ENCODE measurements around the gene SMC3. TPM values are rescaled to one million over a fixed set of nuclear protein-coding genes. Genes with fewer than 3 reads are reported as not detected.
A peak's percentile ranks its signal among the peaks of the same experiment; 100 is the strongest.

SMC3 gene
- total and polyA plus RNA-seq, 12 donors: 10.0 to 38.8 (median 21.5) TPM

DNA sequence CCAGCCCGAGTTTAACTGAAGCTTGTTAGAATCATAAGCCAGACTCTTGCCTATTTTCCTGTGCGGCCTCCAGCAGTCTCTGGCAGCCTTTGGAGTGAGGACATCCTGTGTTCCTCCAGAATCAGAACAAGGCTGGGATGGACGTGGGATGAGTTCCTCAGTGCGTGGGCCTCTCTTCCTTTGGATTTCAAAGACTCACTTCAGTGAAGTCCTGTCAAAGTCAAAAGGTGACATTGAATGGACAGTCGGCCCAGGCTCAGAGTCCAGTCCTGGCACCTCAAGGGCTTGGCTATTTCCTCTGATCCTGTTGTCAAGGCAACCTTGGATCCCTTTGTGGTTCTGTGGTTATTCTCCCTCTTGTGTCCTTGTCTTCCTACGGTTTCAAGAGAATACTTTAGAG, 21.4 kb upstream of the SMC3 start:
- no peak overlapping the region for H3K4me3 ChIP-seq
- no peaks in the 10 kb centered on the region for H3K36me3 ChIP-seq (replicated peaks in 1 of 2)
- no peak for TF ChIP-seq POLR2A (IDR thresholded peaks at IDR 0.05)
- intact Hi-C loops (cut with DNase I): loop anchor here in 1 of 2 donors (2.0 to 5.0 kb wide), 2 partner anchors 191 to 234 kb away; no protein-coding TSS in a partner anchor
- 51 to 68% (median 62%) methylated on average over 6 of the region's 6 CpGs for WGBS, 4 donors
- no peaks in the 10 kb centered on the region for H3K4me1 ChIP-seq (replicated peaks in 1 of 2)
- H3K27me3 ChIP-seq: peaks cover 3% of the 10 kb centered on the region
- H3K27ac ChIP-seq: peak overlapping the region in 1 of 5 donors; percentile 2
- DNase-seq: peak in 2 of 7 donors; percentile 28 to 38
- H3K9me3 ChIP-seq (replicated peaks in 1 of 3): no peaks in the 10 kb centered on the region

DNA sequence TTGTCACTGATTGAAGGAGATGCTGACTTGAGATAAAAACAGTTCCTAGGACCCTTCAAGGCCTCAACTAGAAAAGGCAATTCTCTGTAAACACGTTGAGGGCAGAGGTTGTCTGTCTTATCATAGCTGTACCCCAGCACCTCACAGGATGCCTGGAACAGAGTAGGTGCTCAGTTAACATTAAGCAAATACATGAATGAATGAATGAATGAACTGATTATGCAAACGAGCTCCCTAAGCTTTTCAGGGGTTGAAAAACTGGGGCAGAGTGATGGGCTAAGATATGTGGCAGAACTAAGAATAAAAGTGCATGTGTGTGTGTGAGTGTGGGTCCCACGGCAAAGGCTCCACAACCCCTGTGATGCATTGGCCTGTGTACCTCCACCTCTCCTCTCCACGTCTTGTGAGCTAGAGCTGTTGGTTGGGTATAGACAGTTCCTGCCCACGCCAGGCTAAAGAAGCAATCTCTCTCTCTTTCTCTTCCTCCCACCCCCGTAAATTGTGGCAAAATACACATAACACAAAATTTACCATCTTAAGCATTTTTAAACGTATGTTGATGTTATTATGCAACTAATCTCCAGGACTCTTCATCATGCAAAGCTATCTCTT, 20.9 kb upstream of the SMC3 start:
- H3K9me3 ChIP-seq (replicated peaks in 1 of 3): no peaks in the 10 kb centered on the region
- peak overlapping the region in 1 of 5 donors; percentile 6 for H3K27ac ChIP-seq
- H3K27me3 ChIP-seq: peaks cover 3% of the 10 kb centered on the region
- no peak for DNase-seq
- H3K36me3 ChIP-seq (replicated peaks in 1 of 2): no peaks in the 10 kb centered on the region
- intact Hi-C loops (cut with DNase I): loop anchor here in 1 of 2 donors (2.0 to 5.0 kb wide), 2 partner anchors 192 to 234 kb away; no protein-coding TSS in a partner anchor
- 62 to 71% (median 67%) methylated on average over 7 of the region's 7 CpGs for WGBS, 4 donors
- no peak overlapping the region for H3K4me3 ChIP-seq
- no peak for TF ChIP-seq POLR2A (IDR thresholded peaks at IDR 0.05)
- TF ChIP-seq, protein P1, sequence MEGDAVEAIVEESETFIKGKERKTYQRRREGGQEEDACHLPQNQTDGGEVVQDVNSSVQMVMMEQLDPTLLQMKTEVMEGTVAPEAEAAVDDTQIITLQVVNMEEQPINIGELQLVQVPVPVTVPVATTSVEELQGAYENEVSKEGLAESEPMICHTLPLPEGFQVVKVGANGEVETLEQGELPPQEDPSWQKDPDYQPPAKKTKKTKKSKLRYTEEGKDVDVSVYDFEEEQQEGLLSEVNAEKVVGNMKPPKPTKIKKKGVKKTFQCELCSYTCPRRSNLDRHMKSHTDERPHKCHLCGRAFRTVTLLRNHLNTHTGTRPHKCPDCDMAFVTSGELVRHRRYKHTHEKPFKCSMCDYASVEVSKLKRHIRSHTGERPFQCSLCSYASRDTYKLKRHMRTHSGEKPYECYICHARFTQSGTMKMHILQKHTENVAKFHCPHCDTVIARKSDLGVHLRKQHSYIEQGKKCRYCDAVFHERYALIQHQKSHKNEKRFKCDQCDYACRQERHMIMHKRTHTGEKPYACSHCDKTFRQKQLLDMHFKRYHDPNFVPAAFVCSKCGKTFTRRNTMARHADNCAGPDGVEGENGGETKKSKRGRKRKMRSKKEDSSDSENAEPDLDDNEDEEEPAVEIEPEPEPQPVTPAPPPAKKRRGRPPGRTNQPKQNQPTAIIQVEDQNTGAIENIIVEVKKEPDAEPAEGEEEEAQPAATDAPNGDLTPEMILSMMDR (IDR thresholded peaks at IDR 0.05): no peak
- H3K4me1 ChIP-seq (replicated peaks in 1 of 2): no peaks in the 10 kb centered on the region

DNA sequence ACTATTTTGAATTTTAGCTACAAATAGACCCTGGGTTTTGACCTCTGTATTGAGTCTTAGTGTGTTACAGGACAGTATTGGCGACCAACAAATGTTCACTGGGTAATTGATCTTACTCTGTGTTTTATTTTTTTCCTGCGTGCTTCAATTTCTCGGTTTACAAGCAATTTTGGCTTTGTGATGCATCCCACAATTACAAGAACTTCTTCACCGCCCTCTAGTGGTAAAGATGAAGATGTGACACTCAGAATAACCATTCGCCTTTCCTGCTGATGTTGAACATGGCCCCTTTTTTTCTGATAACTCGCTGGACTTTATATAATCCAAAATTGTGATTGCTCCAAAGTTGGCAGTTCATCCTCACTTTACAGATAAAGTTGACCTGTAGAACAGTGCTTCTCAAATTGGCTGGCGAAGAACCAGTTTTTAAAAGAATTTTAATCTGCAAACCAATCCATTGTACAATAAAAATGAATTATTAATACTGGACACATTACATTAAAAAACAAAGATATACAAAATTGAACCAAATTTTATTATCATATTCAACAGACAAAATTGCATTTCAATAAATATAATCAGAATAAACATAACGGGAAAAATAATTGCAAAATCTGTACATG, 20.2 kb upstream of the SMC3 start:
- intact Hi-C loops (cut with DNase I): loop anchor here in 1 of 2 donors (2.0 to 5.0 kb wide), 2 partner anchors 192 to 235 kb away; no protein-coding TSS in a partner anchor
- Histone ChIP-seq H3K27ac (no peak overlapping the region), H3K36me3 (replicated peaks in 1 of 2) (no peaks in the 10 kb centered on the region), H3K27me3 (peaks cover 3% of the 10 kb centered on the region), H3K4me1 (replicated peaks in 1 of 2) (no peaks in the 10 kb centered on the region), H3K4me3 (no peak overlapping the region), H3K9me3 (replicated peaks in 1 of 3) (no peaks in the 10 kb centered on the region)
- no peak for DNase-seq
- 9 to 10% (median 9%) methylated on average over 8 of the region's 8 CpGs for WGBS, 4 donors
- TF ChIP-seq, protein P1 (IDR thresholded peaks at IDR 0.05): peak; percentile 79 to 90 (median 87)
- TF ChIP-seq POLR2A (IDR thresholded peaks at IDR 0.05): no peak

DNA sequence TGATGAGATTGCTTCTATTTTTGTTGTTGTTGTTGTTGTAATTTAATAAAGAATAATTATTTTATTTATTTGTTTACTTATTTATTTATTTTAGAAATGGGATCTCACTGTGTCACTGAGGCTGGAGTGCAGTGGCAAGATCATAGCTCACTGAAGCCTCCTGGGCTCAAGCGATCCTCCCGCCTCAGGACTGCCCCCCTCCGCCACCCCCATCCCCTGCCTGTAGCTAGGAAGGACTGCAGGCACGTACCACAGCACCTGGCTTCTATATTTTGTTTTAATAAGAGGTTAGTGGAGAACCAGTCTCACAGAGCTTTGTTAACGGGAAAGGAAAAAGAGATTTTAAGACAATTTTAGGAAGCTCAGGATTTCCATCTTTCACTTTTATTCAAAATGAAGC, 19.5 kb upstream of the SMC3 start:
- DNase-seq: no peak
- H3K36me3 ChIP-seq (replicated peaks in 1 of 2): no peaks in the 10 kb centered on the region
- no peaks in the 10 kb centered on the region for H3K4me1 ChIP-seq (replicated peaks in 1 of 2)
- H3K27me3 ChIP-seq: peaks cover 3% of the 10 kb centered on the region
- H3K4me3 ChIP-seq: no peak overlapping the region
- intact Hi-C loops (cut with DNase I): loop anchor here in 1 of 2 donors (5.0 kb wide), 1 partner anchor 236 kb away; no protein-coding TSS in a partner anchor
- no peaks in the 10 kb centered on the region for H3K9me3 ChIP-seq (replicated peaks in 1 of 3)
- H3K27ac ChIP-seq: no peak overlapping the region
- TF ChIP-seq POLR2A (IDR thresholded peaks at IDR 0.05): no peak
- TF ChIP-seq, protein P1 (IDR thresholded peaks at IDR 0.05): no peak
- WGBS, 4 donors: 49 to 64% (median 56%) methylated on average over 5 of the region's 5 CpGs
